Peyer's patch (tissue), 4 donors: ENCODE results near the gene UROC1. TPM values are rescaled to one million over a fixed set of nuclear protein-coding genes. Genes with fewer than 3 reads are reported as not detected.

Source experiments
- DNase-seq, 3 donors: peaks; one replicate each; pipeline ENCODE4 v3.0.0-alpha.2; 2017 to 2019
- H3K27ac ChIP-seq, 4 donors: fragments of 200-600 bp; sonication (generic); one replicate each; pipeline ENCODE4 v1.5.1; 2016 to 2019
- H3K27me3 ChIP-seq, 2 donors: fragments of 200-600 bp; sonication (generic); one replicate each; pipeline ENCODE4 v1.5.1; 2019
- H3K36me3 ChIP-seq, 3 donors: fragments of 200-600 bp; sonication (generic); one replicate each; pipeline ENCODE4 v1.5.1; 2016 to 2019
- H3K4me1 ChIP-seq, 4 donors: fragments of 200-600 bp; sonication (generic); one replicate each; pipeline ENCODE4 v1.5.1; 2016 to 2019
- H3K4me3 ChIP-seq, 4 donors: fragments of 200-600 bp; sonication (generic); 1 replicate in 3 of 4; 2 replicates in 1 of 4; pipeline ENCODE4 v1.5.1; 2016 to 2019; ENCODE audit warnings: mild to moderate bottlenecking in 1 of 4
- H3K9me3 ChIP-seq, 4 donors: fragments of 200-600 bp; sonication (generic); one replicate each; pipeline ENCODE4 v1.5.1; 2016 to 2019; ENCODE audit warnings: mild to moderate bottlenecking in 1 of 4
- POLR2A ChIP-seq, 2 donors: fragments of 450-650 bp; IDR thresholded peaks; one replicate each; pipeline ENCODE4 v1.5.1; 2017; ENCODE audit warnings: antibody characterized with exemption in 2 of 2, mild to moderate bottlenecking in 2 of 2, moderate library complexity in 2 of 2
- total RNA-seq, 4 donors: library from RNA; depleted of rRNA; stranded (reverse); fragments of >200 nt; gene quantifications; one replicate each; pipeline ENCODE4 v1.1.0, GENCODE V29; 2016
- TF ChIP-seq, protein P1 (sequence below), 6 experiments: fragments of 450-650 bp in 4 of 6; fragments of 200-600 bp in 2 of 6; sonication (generic) in 1 of 6; IDR thresholded peaks; one replicate each; pipeline ENCODE4 v1.5.1; 2017 to 2019; ENCODE audit warnings: antibody characterized with exemption in 6 of 6, mild to moderate bottlenecking in 3 of 6, moderate library complexity in 1 of 6

UROC1 gene
- total RNA-seq, 4 donors from 2014 or later: not detected

- H3K9me3 ChIP-seq: no peaks in the 10 kb centered on the region
- H3K4me3 ChIP-seq: no peak overlapping the region
- no peaks in the 10 kb centered on the region for H3K27me3 ChIP-seq
- peak in 1 of 3 donors; percentile 27 for DNase-seq
- TF ChIP-seq POLR2A (IDR thresholded peaks at IDR 0.05): no peak
- TF ChIP-seq, protein P1, sequence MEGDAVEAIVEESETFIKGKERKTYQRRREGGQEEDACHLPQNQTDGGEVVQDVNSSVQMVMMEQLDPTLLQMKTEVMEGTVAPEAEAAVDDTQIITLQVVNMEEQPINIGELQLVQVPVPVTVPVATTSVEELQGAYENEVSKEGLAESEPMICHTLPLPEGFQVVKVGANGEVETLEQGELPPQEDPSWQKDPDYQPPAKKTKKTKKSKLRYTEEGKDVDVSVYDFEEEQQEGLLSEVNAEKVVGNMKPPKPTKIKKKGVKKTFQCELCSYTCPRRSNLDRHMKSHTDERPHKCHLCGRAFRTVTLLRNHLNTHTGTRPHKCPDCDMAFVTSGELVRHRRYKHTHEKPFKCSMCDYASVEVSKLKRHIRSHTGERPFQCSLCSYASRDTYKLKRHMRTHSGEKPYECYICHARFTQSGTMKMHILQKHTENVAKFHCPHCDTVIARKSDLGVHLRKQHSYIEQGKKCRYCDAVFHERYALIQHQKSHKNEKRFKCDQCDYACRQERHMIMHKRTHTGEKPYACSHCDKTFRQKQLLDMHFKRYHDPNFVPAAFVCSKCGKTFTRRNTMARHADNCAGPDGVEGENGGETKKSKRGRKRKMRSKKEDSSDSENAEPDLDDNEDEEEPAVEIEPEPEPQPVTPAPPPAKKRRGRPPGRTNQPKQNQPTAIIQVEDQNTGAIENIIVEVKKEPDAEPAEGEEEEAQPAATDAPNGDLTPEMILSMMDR (IDR thresholded peaks at IDR 0.05): no peak
- H3K27ac ChIP-seq: no peak overlapping the region
- H3K4me1 ChIP-seq: no peaks in the 10 kb centered on the region
- H3K36me3 ChIP-seq: peaks cover 0 to 100% (median 2%) of the 10 kb centered on the region in 3 donors
Measured at GRCh38 chr3:126460381-126460780, 57.2 kb downstream of the UROC1 start.

- peaks cover 0 to 98% (median 0%) of the 10 kb centered on the region in 3 donors for H3K36me3 ChIP-seq
- TF ChIP-seq, protein P1 (IDR thresholded peaks at IDR 0.05): no peak
- TF ChIP-seq POLR2A (IDR thresholded peaks at IDR 0.05): no peak
- no peak overlapping the region for H3K27ac ChIP-seq
Measured at GRCh38 chr3:126459763-126460127, 57.8 kb downstream of the UROC1 start.

DNA sequence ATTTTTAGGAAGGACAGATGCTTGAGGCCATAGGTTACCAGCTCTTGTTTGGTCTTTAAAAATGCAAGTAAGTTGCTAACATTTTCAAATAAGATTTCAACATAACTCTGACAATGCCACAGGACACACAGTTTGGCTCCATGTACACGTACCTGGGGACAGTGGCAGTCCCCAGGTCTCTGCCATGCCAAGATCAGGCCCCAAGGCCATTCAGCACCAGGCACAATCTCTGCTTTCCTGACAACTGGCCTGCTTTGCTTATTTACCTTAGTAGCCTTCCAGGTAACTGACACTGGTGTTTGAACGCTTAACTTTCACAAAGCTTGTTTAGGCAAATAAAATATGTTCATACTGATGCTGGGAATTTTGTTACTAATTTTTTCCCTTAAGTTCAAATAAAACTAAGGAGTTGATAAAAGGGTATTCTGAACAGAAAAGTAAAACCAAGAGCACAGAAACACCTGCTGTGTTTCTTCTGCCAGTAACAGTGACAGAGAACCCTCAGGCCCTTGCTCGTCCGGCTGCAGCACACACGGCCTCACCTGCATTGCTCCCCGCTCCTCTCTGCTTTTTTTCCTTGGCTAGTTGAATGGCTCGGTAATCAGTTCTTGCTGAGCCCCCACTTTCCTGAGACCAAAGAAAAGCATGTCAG is 58.3 kb downstream of the UROC1 start:
- Histone ChIP-seq H3K9me3 (no peaks in the 10 kb centered on the region), H3K4me3 (no peak overlapping the region), H3K36me3 (peaks cover 0 to 98% (median 0%) of the 10 kb centered on the region in 3 donors), H3K27ac (no peak overlapping the region), H3K4me1 (no peaks in the 10 kb centered on the region), H3K27me3 (no peaks in the 10 kb centered on the region)
- TF ChIP-seq, protein P1 (IDR thresholded peaks at IDR 0.05): no peak
- no peak for TF ChIP-seq POLR2A (IDR thresholded peaks at IDR 0.05)
- peak in 1 of 3 donors; percentile 11 for DNase-seq

More at GRCh38 chr3:126459763-126460127, 57.8 kb downstream of the UROC1 start:
- H3K4me1 ChIP-seq: no peaks in the 10 kb centered on the region
- DNase-seq: peak in 2 of 3 donors; percentile 15 to 32
- H3K27me3 ChIP-seq: no peaks in the 10 kb centered on the region
- H3K4me3 ChIP-seq: no peak overlapping the region
- H3K9me3 ChIP-seq: no peaks in the 10 kb centered on the region

GRCh38 chr3:126456766-126457388 is 60.7 kb downstream of the UROC1 start:
- peaks cover 0 to 82% (median 0%) of the 10 kb centered on the region in 3 donors for H3K36me3 ChIP-seq
- no peak overlapping the region for H3K4me3 ChIP-seq
- no peaks in the 10 kb centered on the region for H3K27me3 ChIP-seq
- H3K4me1 ChIP-seq: no peaks in the 10 kb centered on the region
- peak in 2 of 3 donors; percentile 29 to 31 for DNase-seq
- H3K27ac ChIP-seq: no peak overlapping the region
- H3K9me3 ChIP-seq: no peaks in the 10 kb centered on the region
- TF ChIP-seq, protein P1 (IDR thresholded peaks at IDR 0.05): no peak
- no peak for TF ChIP-seq POLR2A (IDR thresholded peaks at IDR 0.05)

GRCh38 chr3:126456211-126456610 is 61.4 kb downstream of the UROC1 start:
- Histone ChIP-seq H3K9me3 (no peaks in the 10 kb centered on the region), H3K4me3 (no peak overlapping the region), H3K4me1 (no peaks in the 10 kb centered on the region), H3K36me3 (peaks cover 0 to 82% (median 0%) of the 10 kb centered on the region in 3 donors), H3K27ac (no peak overlapping the region), H3K27me3 (no peaks in the 10 kb centered on the region)
- TF ChIP-seq, protein P1 (IDR thresholded peaks at IDR 0.05): no peak
- DNase-seq: peak in 2 of 3 donors; percentile 15 to 22
